Smooth muscle cell (in vitro differentiated cells): ENCODE measurements around the gene ANTXR2. TPM values are rescaled to one million over a fixed set of nuclear protein-coding genes. Genes with fewer than 3 reads are reported as not detected.

Experiments
- DNase-seq: peaks from one replicate; lab custom pipeline; 2025; ENCODE audit not compliant: unreplicated experiment; lab: John Stamatoyannopoulos, UW
- H2AFZ ChIP-seq: fragments of 200-600 bp; sonication (generic); 2 replicates; pipeline ENCODE4 v1.6.0; 2016; ENCODE audit warnings: antibody characterized with exemption, low read depth, mild to moderate bottlenecking
- H3F3A ChIP-seq: fragments of 200-600 bp; sonication (generic); 2 replicates; pipeline ENCODE4 v1.6.0; 2017; ENCODE audit warnings: antibody characterized with exemption, low read depth
- H3K27ac ChIP-seq: fragments of 200-600 bp; sonication (generic); 2 replicates; pipeline ENCODE4 v1.5.1; 2016; ENCODE audit warnings: low read depth, mild to moderate bottlenecking
- H3K27me3 ChIP-seq: fragments of 200-600 bp; sonication (generic); 2 replicates; pipeline ENCODE4 v1.6.1; 2016; ENCODE audit warnings: low read depth, mild to moderate bottlenecking
- H3K36me3 ChIP-seq: fragments of 200-600 bp; sonication (generic); 2 replicates; pipeline ENCODE4 v1.5.1; 2016; ENCODE audit warnings: low read depth
- H3K4me1 ChIP-seq: fragments of 200-600 bp; sonication (generic); 2 replicates; pipeline ENCODE4 v1.5.1; 2016; ENCODE audit warnings: low read depth
- H3K4me2 ChIP-seq: fragments of 200-600 bp; sonication (generic); 2 replicates; pipeline ENCODE4 v1.6.0; 2016; ENCODE audit warnings: mild to moderate bottlenecking
- H3K4me3 ChIP-seq: fragments of 200-600 bp; sonication (generic); 2 replicates; pipeline ENCODE4 v1.5.1; 2016; ENCODE audit warnings: mild to moderate bottlenecking
- H3K79me2 ChIP-seq: fragments of 200-600 bp; sonication (generic); 2 replicates; pipeline ENCODE4 v1.6.0; 2016; ENCODE audit warnings: low read depth, mild to moderate bottlenecking
- H3K9ac ChIP-seq: fragments of 200-600 bp; sonication (generic); 2 replicates; pipeline ENCODE4 v1.6.0; 2016; ENCODE audit warnings: low read depth
- H3K9me3 ChIP-seq: fragments of 200-600 bp; sonication (generic); replicated peaks from 2 replicates; pipeline ENCODE4 v1.5.1; 2016; ENCODE audit warnings: low read depth
- H4K20me1 ChIP-seq: fragments of 200-600 bp; sonication (generic); 2 replicates; pipeline ENCODE4 v1.6.0; 2016; ENCODE audit warnings: low read depth
- WGBS: methylation state at CpG from one replicate; pipeline ENCODE4 v1.1.7; 2016; ENCODE audit warnings: low lambda C conversion rate; 5-methylcytosine and 5-hydroxymethylcytosine counted together
- polyA plus RNA-seq: library from polyadenylated mRNA; unstranded; fragments of >200 nt; fragmentation: Nextera tagmentation; extraction: Ambion mirVana; gene quantifications from 2 replicates; pipeline ENCODE4 v1.2.1, GENCODE V29; 2016
- total RNA-seq: library from RNA; depleted of rRNA; stranded (reverse); fragments of >200 nt; gene quantifications from 2 replicates; pipeline ENCODE4 v1.2.3, GENCODE V29; 2014
- TF ChIP-seq, protein P1 (sequence below): fragments of 200-600 bp; sonication (generic); IDR thresholded peaks from 2 replicates; pipeline ENCODE4 v1.5.1; 2017; ENCODE audit warnings: borderline replicate concordance, mild to moderate bottlenecking, antibody characterized with exemption; ENCODE audit not compliant: insufficient read depth, poor library complexity, severe bottlenecking

ANTXR2 gene
- total and polyA plus RNA-seq, 2 experiments from 2014 or later: 67.6 to 74.5 TPM

DNA sequence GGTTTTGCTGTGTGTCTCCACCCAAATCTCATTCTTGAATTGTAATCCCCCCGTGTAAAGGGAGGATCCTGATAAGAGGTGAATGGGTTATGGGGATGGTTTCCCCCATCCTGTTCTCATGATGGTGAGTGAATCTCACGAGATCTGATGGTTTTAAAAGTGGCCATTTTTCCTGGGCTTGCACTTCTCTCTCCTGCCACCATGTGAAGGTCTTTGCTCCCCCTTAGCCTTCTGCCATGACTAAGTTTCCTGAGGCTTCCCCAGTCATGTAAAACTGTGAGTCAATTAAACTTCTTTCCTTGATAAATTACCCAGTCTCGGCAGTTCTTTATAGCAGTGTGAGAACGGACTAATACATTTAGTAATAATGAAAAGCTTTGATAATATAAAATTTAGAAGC, 46.9 kb downstream of the ANTXR2 start:
- H3K4me1 ChIP-seq: no peaks in the 10 kb centered on the region
- peaks cover 43% of the 10 kb centered on the region for H3K36me3 ChIP-seq
- H2AFZ ChIP-seq: no peak overlapping the region
- H4K20me1 ChIP-seq: no peaks in the 10 kb centered on the region
- no peaks in the 10 kb centered on the region for H3K79me2 ChIP-seq
- H3K4me2 ChIP-seq: no peak overlapping the region
- H3K27ac ChIP-seq: no peak overlapping the region
- no peak overlapping the region for H3K4me3 ChIP-seq
- H3K9ac ChIP-seq: no peak overlapping the region
- no peaks in the 10 kb centered on the region for H3K27me3 ChIP-seq
- no peaks in the 10 kb centered on the region for H3K9me3 ChIP-seq
- WGBS: 80% methylated on average over 4 of the region's 4 CpGs
- no peak for DNase-seq
- TF ChIP-seq, protein P1, sequence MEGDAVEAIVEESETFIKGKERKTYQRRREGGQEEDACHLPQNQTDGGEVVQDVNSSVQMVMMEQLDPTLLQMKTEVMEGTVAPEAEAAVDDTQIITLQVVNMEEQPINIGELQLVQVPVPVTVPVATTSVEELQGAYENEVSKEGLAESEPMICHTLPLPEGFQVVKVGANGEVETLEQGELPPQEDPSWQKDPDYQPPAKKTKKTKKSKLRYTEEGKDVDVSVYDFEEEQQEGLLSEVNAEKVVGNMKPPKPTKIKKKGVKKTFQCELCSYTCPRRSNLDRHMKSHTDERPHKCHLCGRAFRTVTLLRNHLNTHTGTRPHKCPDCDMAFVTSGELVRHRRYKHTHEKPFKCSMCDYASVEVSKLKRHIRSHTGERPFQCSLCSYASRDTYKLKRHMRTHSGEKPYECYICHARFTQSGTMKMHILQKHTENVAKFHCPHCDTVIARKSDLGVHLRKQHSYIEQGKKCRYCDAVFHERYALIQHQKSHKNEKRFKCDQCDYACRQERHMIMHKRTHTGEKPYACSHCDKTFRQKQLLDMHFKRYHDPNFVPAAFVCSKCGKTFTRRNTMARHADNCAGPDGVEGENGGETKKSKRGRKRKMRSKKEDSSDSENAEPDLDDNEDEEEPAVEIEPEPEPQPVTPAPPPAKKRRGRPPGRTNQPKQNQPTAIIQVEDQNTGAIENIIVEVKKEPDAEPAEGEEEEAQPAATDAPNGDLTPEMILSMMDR: no peak
- no peaks in the 10 kb centered on the region for H3F3A ChIP-seq

- no peaks in the 10 kb centered on the region for H3F3A ChIP-seq
Measured at GRCh38 chr4:80024335-80024734, 48.7 kb downstream of the ANTXR2 start.

GRCh38 chr4:80022282-80022681, 50.7 kb downstream of the ANTXR2 start:
- Histone ChIP-seq H3K4me3 (no peak overlapping the region), H4K20me1 (no peaks in the 10 kb centered on the region), H3K79me2 (no peaks in the 10 kb centered on the region), H3K27ac (no peak overlapping the region), H3K9me3 (no peaks in the 10 kb centered on the region), H3F3A (peaks cover 5% of the 10 kb centered on the region), H2AFZ (no peak overlapping the region), H3K27me3 (no peaks in the 10 kb centered on the region), H3K4me1 (no peaks in the 10 kb centered on the region), H3K4me2 (no peak overlapping the region), H3K36me3 (peaks cover 23% of the 10 kb centered on the region), H3K9ac (no peak overlapping the region)
- DNase-seq: no peak
- TF ChIP-seq, protein P1: no peak
- 98% methylated on average over 3 of the region's 3 CpGs for WGBS

More at GRCh38 chr4:80024335-80024734, 48.7 kb downstream of the ANTXR2 start:
- no peaks in the 10 kb centered on the region for H3K27me3 ChIP-seq
- TF ChIP-seq, protein P1: no peak
- H3K79me2 ChIP-seq: no peaks in the 10 kb centered on the region
- H3K36me3 ChIP-seq: peaks cover 28% of the 10 kb centered on the region
- WGBS: 95% methylated on average over 1 of the region's 1 CpG
- H3K4me2 ChIP-seq: no peak overlapping the region
- H4K20me1 ChIP-seq: no peaks in the 10 kb centered on the region
- H2AFZ ChIP-seq: no peak overlapping the region
- no peak overlapping the region for H3K27ac ChIP-seq
- no peak overlapping the region for H3K9ac ChIP-seq
- H3K9me3 ChIP-seq: no peaks in the 10 kb centered on the region
- no peak for DNase-seq
- no peaks in the 10 kb centered on the region for H3K4me1 ChIP-seq
- H3K4me3 ChIP-seq: no peak overlapping the region

GRCh38 chr4:80017125-80017854, 55.7 kb downstream of the ANTXR2 start:
- Histone ChIP-seq H4K20me1 (no peaks in the 10 kb centered on the region), H3K4me3 (no peak overlapping the region), H3K9ac (peak overlapping the region; percentile 22), H2AFZ (no peak overlapping the region), H3K27ac (peak overlapping the region; percentile 91), H3K4me2 (peak overlapping the region; percentile 72), H3F3A (peaks cover 9% of the 10 kb centered on the region), H3K36me3 (no peaks in the 10 kb centered on the region), H3K27me3 (no peaks in the 10 kb centered on the region), H3K79me2 (no peaks in the 10 kb centered on the region), H3K4me1 (peaks cover 1% of the 10 kb centered on the region), H3K9me3 (no peaks in the 10 kb centered on the region)
- TF ChIP-seq, protein P1: no peak
- no peak for DNase-seq
- WGBS: 9% methylated on average over 2 of the region's 2 CpGs
